Fibroblast of skin of abdomen (primary cell): ENCODE results near the gene NUP58. TPM values are rescaled to one million over a fixed set of nuclear protein-coding genes. Genes with fewer than 3 reads are reported as not detected.

Experiments used
- DNase-seq: peaks from one replicate; pipeline ENCODE4 v3.0.0-alpha.2; 2013
- polyA plus RNA-seq, 2 experiments: library from polyadenylated mRNA; unstranded; fragments of 120-200 nt; gene quantifications; one replicate each; pipeline ENCODE4 v1.2.1, GENCODE V29; 2013; ENCODE audit not compliant: insufficient read length in 2 of 2

The NUP58 gene
- polyA plus RNA-seq (2013, experiment 1 of 2; ENCODE audit: insufficient read length): 28.6 TPM
- 30.2 TPM for polyA plus RNA-seq (2013, experiment 2 of 2; ENCODE audit: insufficient read length)

GRCh38 chr13:25301347-25302113, at the start of gene NUP58:
Gene NUP58 (plus strand): TSS chr13:25301625. CDS start chr13:25301774, 149 bp downstream.
- DNase-seq: peak; percentile 96

GRCh38 chr13:25252225-25252624, 49.2 kb upstream of the NUP58 start:
- DNase-seq: no peak

- DNase-seq: no peak
These were observed 48.7 kb upstream of the NUP58 start for GRCh38 chr13:25252752-25253151.

GRCh38 chr13:25253702-25254101, 47.7 kb upstream of the NUP58 start:
- no peak for DNase-seq

GRCh38 chr13:25262261-25262660, 39.2 kb upstream of the NUP58 start:
- DNase-seq: no peak

GRCh38 chr13:25266706-25267105, 34.7 kb upstream of the NUP58 start:
- no peak for DNase-seq

- DNase-seq: no peak
These were observed 33.7 kb upstream of the NUP58 start for GRCh38 chr13:25267715-25268114.

GRCh38 chr13:25268561-25268960, 32.9 kb upstream of the NUP58 start:
- DNase-seq: no peak

- DNase-seq: peak; percentile 16
These were observed 24.7 kb upstream of the NUP58 start for GRCh38 chr13:25276748-25277147.

- no peak for DNase-seq
These were observed 21.0 kb upstream of the NUP58 start for GRCh38 chr13:25280396-25280795.

GRCh38 chr13:25281193-25281934, 20.1 kb upstream of the NUP58 start:
- DNase-seq: no peak

- DNase-seq: no peak
These were observed 19.5 kb upstream of the NUP58 start for GRCh38 chr13:25281935-25282332.

- DNase-seq: peak; percentile 40
These were observed 15.0 kb upstream of the NUP58 start for GRCh38 chr13:25286308-25286968.

GRCh38 chr13:25286969-25287961, 14.2 kb upstream of the NUP58 start, which contains the start of gene MTMR6:
Gene MTMR6 (minus strand): TSS chr13:25287488. CDS start chr13:25287247, 241 bp downstream.
- DNase-seq: peak; percentile 83

GRCh38 chr13:25288966-25289365, 12.5 kb upstream of the NUP58 start:
- DNase-seq: no peak

GRCh38 chr13:25291691-25292090, 9.7 kb upstream of the NUP58 start:
- no peak for DNase-seq

- peak; percentile 10 for DNase-seq
These were observed 9.1 kb upstream of the NUP58 start for GRCh38 chr13:25292301-25292700.

GRCh38 chr13:25295228-25295627, 6.2 kb upstream of the NUP58 start:
- DNase-seq: no peak

- no peak for DNase-seq
These were observed 5.7 kb upstream of the NUP58 start for GRCh38 chr13:25295701-25296100.

GRCh38 chr13:25300861-25301346, 521 bp upstream of the NUP58 start:
- no peak for DNase-seq

GRCh38 chr13:25302121-25302520, 696 bp downstream of the NUP58 start:
- no peak for DNase-seq
